Breast epithelium (tissue), 4 donors: Measurements from ENCODE around the gene CTNNA2. TPM values are rescaled to one million over a fixed set of nuclear protein-coding genes. Genes with fewer than 3 reads are reported as not detected.

ENCODE experiments used
- DNase-seq, 2 donors: peaks; one replicate each; pipeline ENCODE4 v3.0.0-alpha.2; 2019; ENCODE audit warnings: low spot score in 2 of 2
- H3K27ac ChIP-seq, 2 donors: fragments of 200-600 bp; sonication (generic) in 1 of 2; one replicate each; pipeline ENCODE4 v1.5.1; 2016 to 2019; ENCODE audit warnings: mild to moderate bottlenecking in 1 of 2
- H3K27me3 ChIP-seq, 2 donors: fragments of 200-600 bp; sonication (generic) in 1 of 2; one replicate each; pipeline versions ENCODE4 v1.5.1 to v1.6.0; 2017 to 2019; ENCODE audit warnings: control low read depth in 1 of 2, mild to moderate bottlenecking in 1 of 2
- H3K36me3 ChIP-seq: fragments of 200-600 bp; one replicate; pipeline ENCODE4 v1.5.1; 2019
- H3K4me1 ChIP-seq, 2 donors: fragments of 200-600 bp; sonication (generic); one replicate each; pipeline ENCODE4 v1.5.1; 2016 to 2019; ENCODE audit warnings: control low read depth in 1 of 2
- H3K4me3 ChIP-seq, 3 donors: fragments of 200-600 bp; sonication (generic); 1 replicate in 2 of 3; 2 replicates in 1 of 3; pipeline ENCODE4 v1.5.1; 2016 to 2019; ENCODE audit warnings: mild to moderate bottlenecking in 3 of 3, moderate library complexity in 2 of 3
- H3K9me3 ChIP-seq, 2 donors: fragments of 200-600 bp; sonication (generic) in 1 of 2; one replicate each; pipeline ENCODE4 v1.5.1; 2016 to 2019; ENCODE audit warnings: control low read depth in 1 of 2
- CTCF ChIP-seq, 3 donors: fragments of 450-650 bp; IDR thresholded peaks; one replicate each; pipeline ENCODE4 v1.5.1; 2016 to 2017; ENCODE audit warnings: antibody characterized with exemption in 3 of 3, mild to moderate bottlenecking in 3 of 3, moderate library complexity in 3 of 3
- POLR2A ChIP-seq: fragments of 450-650 bp; IDR thresholded peaks from one replicate; pipeline ENCODE4 v1.6.1; 2016; ENCODE audit warnings: antibody characterized with exemption, mild to moderate bottlenecking, moderate library complexity
- POLR2AphosphoS5 ChIP-seq, 3 donors: sonication (generic); formaldehyde crosslinking; IDR thresholded peaks; one replicate each; pipeline ENCODE4 v1.6.1; 2017; ENCODE audit warnings: antibody characterized with exemption in 3 of 3
- intact Hi-C: fragments of 100-400 bp; cut with DNase I; formaldehyde crosslinking; loops from one replicate; pipeline ENCODE4 v1.15.1; 2023; ENCODE audit warnings: low total_unique reads
- total RNA-seq, 3 donors: library from RNA; depleted of rRNA; stranded (reverse); fragments of >200 nt; gene quantifications; one replicate each; pipeline ENCODE4 v1.1.0, GENCODE V29; 2016

Gene CTNNA2
- total RNA-seq, 3 donors from 2014 or later = 0.16 TPM; not detected in 2

DNA sequence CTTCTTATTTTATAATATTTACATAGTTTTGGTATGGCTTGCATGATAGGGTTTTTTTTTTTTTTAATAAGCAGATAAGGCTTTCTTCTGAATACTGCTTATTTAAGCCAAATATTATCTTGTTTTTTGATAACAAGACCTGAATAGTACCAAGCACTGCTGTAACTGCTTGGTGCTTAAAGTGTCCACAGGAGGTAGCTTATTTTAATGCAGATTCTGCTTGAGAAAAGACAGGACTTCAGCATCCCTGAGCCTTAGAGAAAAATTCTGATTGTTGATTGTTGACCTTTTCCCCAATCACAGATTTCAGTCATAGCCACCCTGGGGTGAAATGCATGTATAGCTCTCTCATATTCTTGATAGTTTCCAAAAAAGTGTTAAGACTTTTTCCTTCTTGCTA, 336.4 kb downstream of the CTNNA2 start:
- Histone ChIP-seq H3K9me3 (no peaks in the 10 kb centered on the region), H3K27ac (no peak overlapping the region), H3K4me3 (no peak overlapping the region), H3K4me1 (no peaks in the 10 kb centered on the region), H3K36me3 (no peaks in the 10 kb centered on the region), H3K27me3 (no peaks in the 10 kb centered on the region)
- TF ChIP-seq POLR2AphosphoS5 (IDR thresholded peaks at IDR 0.05) = no peak
- no peak for TF ChIP-seq POLR2A
- no peak for TF ChIP-seq CTCF (IDR thresholded peaks at IDR 0.05)
- intact Hi-C loops = no loop called here
- DNase-seq = no peak

DNA sequence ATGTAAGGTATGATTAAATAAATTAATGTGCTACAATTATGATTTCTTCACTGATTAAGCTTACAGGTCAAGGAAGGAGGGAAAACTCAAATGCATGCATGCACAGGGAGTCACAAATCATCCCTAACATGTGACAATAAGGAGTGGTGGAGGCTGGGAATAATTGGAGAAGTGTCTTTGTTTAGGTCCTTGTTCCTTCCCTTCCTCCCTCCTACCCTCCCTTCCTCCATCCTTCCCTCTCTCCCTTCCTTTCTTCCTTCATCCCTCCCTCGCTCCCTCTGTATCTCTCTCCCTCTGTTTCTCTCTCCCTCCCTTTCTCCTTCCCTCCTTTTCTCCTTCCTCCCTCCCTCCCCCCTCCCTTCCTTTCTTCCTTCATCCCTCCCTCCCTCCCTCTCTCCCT, 337.1 kb downstream of the CTNNA2 start:
- Histone ChIP-seq H3K9me3 (no peaks in the 10 kb centered on the region), H3K36me3 (no peaks in the 10 kb centered on the region), H3K4me3 (no peak overlapping the region), H3K27ac (no peak overlapping the region), H3K27me3 (no peaks in the 10 kb centered on the region), H3K4me1 (no peaks in the 10 kb centered on the region)
- DNase-seq = no peak
- TF ChIP-seq POLR2AphosphoS5 (IDR thresholded peaks at IDR 0.05) (no peak), CTCF (IDR thresholded peaks at IDR 0.05) (no peak), POLR2A (no peak)
- intact Hi-C loops = no loop called here

DNA sequence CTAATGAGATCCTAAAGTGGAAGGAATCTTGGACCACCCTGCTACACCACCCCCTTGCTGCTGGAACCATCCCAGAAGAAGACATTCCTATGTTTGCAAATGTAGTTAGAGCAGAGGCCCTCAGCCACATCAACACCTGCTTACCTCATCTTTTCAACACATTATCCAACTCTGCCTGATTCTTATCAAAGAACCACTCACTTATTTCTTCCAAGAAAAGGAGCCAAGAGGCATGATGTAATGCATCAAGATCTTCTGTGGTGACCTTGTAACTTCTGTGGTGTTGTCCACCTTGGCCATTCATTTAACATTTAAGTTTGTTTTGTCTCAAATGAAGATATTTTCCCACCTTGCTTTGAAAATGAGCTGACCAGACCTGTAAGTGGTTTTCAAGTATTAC, 338.1 kb downstream of the CTNNA2 start:
- Histone ChIP-seq H3K27me3 (no peaks in the 10 kb centered on the region), H3K27ac (no peak overlapping the region), H3K36me3 (no peaks in the 10 kb centered on the region), H3K9me3 (no peaks in the 10 kb centered on the region), H3K4me3 (no peak overlapping the region), H3K4me1 (no peaks in the 10 kb centered on the region)
- TF ChIP-seq POLR2A = no peak
- intact Hi-C loops = no loop called here
- DNase-seq = no peak

GRCh38 chr2:79855264-79856006, 342.6 kb downstream of the CTNNA2 start:
- H3K4me1 ChIP-seq = no peaks in the 10 kb centered on the region
- no peak overlapping the region for H3K4me3 ChIP-seq
- no peaks in the 10 kb centered on the region for H3K9me3 ChIP-seq
- H3K36me3 ChIP-seq = no peaks in the 10 kb centered on the region
- no peak overlapping the region for H3K27ac ChIP-seq
- no peak for TF ChIP-seq POLR2A
- no peak for TF ChIP-seq CTCF (IDR thresholded peaks at IDR 0.05)
- TF ChIP-seq POLR2AphosphoS5 (IDR thresholded peaks at IDR 0.05) = no peak
- DNase-seq = no peak
- intact Hi-C loops = no loop called here
- peaks cover 0 to 8% of the 10 kb centered on the region in 2 donors for H3K27me3 ChIP-seq

GRCh38 chr2:79857888-79858287, 345.0 kb downstream of the CTNNA2 start:
- Histone ChIP-seq H3K9me3 (no peaks in the 10 kb centered on the region), H3K27me3 (peaks cover 0 to 8% of the 10 kb centered on the region in 2 donors), H3K4me3 (no peak overlapping the region), H3K36me3 (no peaks in the 10 kb centered on the region), H3K27ac (no peak overlapping the region), H3K4me1 (no peaks in the 10 kb centered on the region)
- TF ChIP-seq POLR2AphosphoS5 (IDR thresholded peaks at IDR 0.05) = no peak
- TF ChIP-seq CTCF (IDR thresholded peaks at IDR 0.05) = no peak
- no peak for TF ChIP-seq POLR2A
- no peak for DNase-seq
- intact Hi-C loops = no loop called here
